Measurements from ENCODE around the gene PRXL2C.
"Not testable (repeated sequence)": the region's sequence is repeated elsewhere in the genome, so short reads cannot be mapped to it uniquely, and the experiment has no call there.

DNA sequence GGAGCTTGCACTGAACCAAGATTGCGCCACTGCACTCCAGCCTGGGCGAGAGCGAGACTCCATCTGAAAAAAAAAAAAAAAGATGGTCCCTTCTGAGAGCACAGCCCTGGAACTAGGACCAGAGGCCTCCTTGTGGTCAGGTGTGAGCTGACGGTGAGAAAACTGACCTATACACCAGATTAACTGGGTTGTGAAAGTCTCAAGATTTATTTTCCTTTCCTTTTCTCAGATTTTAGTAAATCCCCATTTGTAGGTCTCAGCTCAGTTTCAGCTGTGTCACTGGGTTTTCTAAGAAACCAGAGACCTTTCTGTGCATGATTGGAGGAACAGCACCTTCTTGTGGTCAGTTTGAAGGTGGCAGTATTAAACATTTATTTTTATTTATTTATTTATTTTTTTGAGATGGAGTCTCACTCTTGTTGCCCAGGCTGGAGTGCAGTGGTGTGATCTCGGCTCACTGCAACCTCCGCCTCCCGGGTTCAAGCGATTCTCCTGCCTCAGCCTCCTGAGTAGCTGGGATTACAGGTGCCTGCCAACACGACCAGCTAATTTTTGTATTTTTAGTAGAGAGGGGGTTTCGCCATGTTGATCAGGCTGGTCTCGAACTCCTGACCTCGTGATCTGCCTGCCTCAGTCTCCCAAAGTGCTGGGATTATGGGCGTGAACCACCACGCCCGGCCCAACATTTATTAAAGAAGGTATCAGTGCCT is 11.7 kb upstream of the PRXL2C start:
- TF ChIP-seq, protein P1, sequence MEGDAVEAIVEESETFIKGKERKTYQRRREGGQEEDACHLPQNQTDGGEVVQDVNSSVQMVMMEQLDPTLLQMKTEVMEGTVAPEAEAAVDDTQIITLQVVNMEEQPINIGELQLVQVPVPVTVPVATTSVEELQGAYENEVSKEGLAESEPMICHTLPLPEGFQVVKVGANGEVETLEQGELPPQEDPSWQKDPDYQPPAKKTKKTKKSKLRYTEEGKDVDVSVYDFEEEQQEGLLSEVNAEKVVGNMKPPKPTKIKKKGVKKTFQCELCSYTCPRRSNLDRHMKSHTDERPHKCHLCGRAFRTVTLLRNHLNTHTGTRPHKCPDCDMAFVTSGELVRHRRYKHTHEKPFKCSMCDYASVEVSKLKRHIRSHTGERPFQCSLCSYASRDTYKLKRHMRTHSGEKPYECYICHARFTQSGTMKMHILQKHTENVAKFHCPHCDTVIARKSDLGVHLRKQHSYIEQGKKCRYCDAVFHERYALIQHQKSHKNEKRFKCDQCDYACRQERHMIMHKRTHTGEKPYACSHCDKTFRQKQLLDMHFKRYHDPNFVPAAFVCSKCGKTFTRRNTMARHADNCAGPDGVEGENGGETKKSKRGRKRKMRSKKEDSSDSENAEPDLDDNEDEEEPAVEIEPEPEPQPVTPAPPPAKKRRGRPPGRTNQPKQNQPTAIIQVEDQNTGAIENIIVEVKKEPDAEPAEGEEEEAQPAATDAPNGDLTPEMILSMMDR (IDR thresholded peaks at IDR 0.05; ENCODE audit: poor library complexity, severe bottlenecking): peak; percentile 42
- not testable (repeated sequence) for TF ChIP-seq EZH2 (IDR thresholded peaks at IDR 0.05; ENCODE audit: borderline replicate concordance, insufficient read depth, low read length, poor library complexity, severe bottlenecking); POLR2AphosphoS5 (IDR thresholded peaks at IDR 0.05)
- TF ChIP-seq, protein P2, sequence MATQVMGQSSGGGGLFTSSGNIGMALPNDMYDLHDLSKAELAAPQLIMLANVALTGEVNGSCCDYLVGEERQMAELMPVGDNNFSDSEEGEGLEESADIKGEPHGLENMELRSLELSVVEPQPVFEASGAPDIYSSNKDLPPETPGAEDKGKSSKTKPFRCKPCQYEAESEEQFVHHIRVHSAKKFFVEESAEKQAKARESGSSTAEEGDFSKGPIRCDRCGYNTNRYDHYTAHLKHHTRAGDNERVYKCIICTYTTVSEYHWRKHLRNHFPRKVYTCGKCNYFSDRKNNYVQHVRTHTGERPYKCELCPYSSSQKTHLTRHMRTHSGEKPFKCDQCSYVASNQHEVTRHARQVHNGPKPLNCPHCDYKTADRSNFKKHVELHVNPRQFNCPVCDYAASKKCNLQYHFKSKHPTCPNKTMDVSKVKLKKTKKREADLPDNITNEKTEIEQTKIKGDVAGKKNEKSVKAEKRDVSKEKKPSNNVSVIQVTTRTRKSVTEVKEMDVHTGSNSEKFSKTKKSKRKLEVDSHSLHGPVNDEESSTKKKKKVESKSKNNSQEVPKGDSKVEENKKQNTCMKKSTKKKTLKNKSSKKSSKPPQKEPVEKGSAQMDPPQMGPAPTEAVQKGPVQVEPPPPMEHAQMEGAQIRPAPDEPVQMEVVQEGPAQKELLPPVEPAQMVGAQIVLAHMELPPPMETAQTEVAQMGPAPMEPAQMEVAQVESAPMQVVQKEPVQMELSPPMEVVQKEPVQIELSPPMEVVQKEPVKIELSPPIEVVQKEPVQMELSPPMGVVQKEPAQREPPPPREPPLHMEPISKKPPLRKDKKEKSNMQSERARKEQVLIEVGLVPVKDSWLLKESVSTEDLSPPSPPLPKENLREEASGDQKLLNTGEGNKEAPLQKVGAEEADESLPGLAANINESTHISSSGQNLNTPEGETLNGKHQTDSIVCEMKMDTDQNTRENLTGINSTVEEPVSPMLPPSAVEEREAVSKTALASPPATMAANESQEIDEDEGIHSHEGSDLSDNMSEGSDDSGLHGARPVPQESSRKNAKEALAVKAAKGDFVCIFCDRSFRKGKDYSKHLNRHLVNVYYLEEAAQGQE (IDR thresholded peaks at IDR 0.05; ENCODE audit: borderline replicate concordance): not testable (repeated sequence)
